Aorta (tissue), 5 donors: ENCODE measurements around the gene CAV1. TPM values are rescaled to one million over a fixed set of nuclear protein-coding genes. Genes with fewer than 3 reads are reported as not detected.

ENCODE experiments used
- ATAC-seq: fragments of 200-7000 bp; cut with Tn5 transposase; one replicate; pipeline ENCODE4 v1.9.1; 2022; ENCODE audit warnings: moderate library complexity; ENCODE audit not compliant: low FRiP score
- DNase-seq, 2 donors: peaks; one replicate each; pipeline ENCODE4 v3.0.0-alpha.2; 2020
- H3K27ac ChIP-seq, 2 donors: one replicate each; pipeline ENCODE4 v1.5.1; 2013; ENCODE audit warnings: low read length in 2 of 2, mild to moderate bottlenecking in 2 of 2, moderate library complexity in 2 of 2, control low read depth in 1 of 2, inconsistent platforms in 1 of 2, low read depth in 1 of 2
- H3K27me3 ChIP-seq, 2 donors: one replicate each; pipeline ENCODE4 v1.6.1; 2013; ENCODE audit warnings: control low read depth in 1 of 2, low read length in 1 of 2, mild to moderate bottlenecking in 1 of 2, moderate library complexity in 1 of 2; ENCODE audit not compliant: insufficient read depth in 2 of 2, control insufficient read depth in 1 of 2
- H3K36me3 ChIP-seq, 2 donors: one replicate each; pipeline ENCODE4 v1.6.1; 2013; ENCODE audit warnings: control low read depth in 1 of 2, low read length in 1 of 2, mild to moderate bottlenecking in 1 of 2; ENCODE audit not compliant: insufficient read depth in 2 of 2, control insufficient read depth in 1 of 2
- H3K4me1 ChIP-seq, 2 donors: one replicate each; pipeline ENCODE4 v1.6.1; 2013; ENCODE audit warnings: low read length in 2 of 2, control low read depth in 1 of 2, mild to moderate bottlenecking in 1 of 2, moderate library complexity in 1 of 2; ENCODE audit not compliant: insufficient read depth in 2 of 2, control insufficient read depth in 1 of 2
- H3K4me3 ChIP-seq, 2 donors: one replicate each; pipeline ENCODE4 v1.5.1; 2013; ENCODE audit warnings: low read length in 2 of 2, control low read depth in 1 of 2, mild to moderate bottlenecking in 1 of 2
- H3K9me3 ChIP-seq: one replicate; pipeline ENCODE4 v1.6.1; 2013; ENCODE audit warnings: mild to moderate bottlenecking, low read length; ENCODE audit not compliant: control insufficient read depth
- WGBS, 2 donors: extraction: QIAGEN DNeasy Blood & Tissue Kit; methylation state at CpG; one replicate each; pipeline ENCODE4 v1.1.7; 2013; 5-methylcytosine and 5-hydroxymethylcytosine counted together
- intact Hi-C, 2 donors: fragments of 100-400 bp; cut with DNase I; formaldehyde crosslinking; loops; one replicate each; pipeline versions ENCODE4 v1.14.2 to v1.15.0; 2022
- polyA plus RNA-seq, 2 donors: library from polyadenylated mRNA; stranded (reverse); fragments of 200-250 nt; gene quantifications; one replicate each; pipeline ENCODE4 v1.2.3, GENCODE V29; 2013
- total RNA-seq, 2 donors: library from RNA; stranded (reverse); fragmentation: NEBNext Ultra II Directional; extraction: Animal tissue kit (Norgen Biotek cat#: 25700); gene quantifications; one replicate each; pipeline ENCODE4 v1.2.1, GENCODE V29; 2021
- donor health status: healthy with polysubstance abuse.
- donor health status: Bipolar disorder and iron deficiency.
- donor health status: DM: no; HTN: no; CAD: no.
- donor health status: DM: no; HTN: no; CAD: no.
- donor health status: DM: yes; HTN: yes; CAD: no.

The CAV1 gene
- total and polyA plus RNA-seq, 4 donors: 133 to 230 (median 229) TPM

DNA sequence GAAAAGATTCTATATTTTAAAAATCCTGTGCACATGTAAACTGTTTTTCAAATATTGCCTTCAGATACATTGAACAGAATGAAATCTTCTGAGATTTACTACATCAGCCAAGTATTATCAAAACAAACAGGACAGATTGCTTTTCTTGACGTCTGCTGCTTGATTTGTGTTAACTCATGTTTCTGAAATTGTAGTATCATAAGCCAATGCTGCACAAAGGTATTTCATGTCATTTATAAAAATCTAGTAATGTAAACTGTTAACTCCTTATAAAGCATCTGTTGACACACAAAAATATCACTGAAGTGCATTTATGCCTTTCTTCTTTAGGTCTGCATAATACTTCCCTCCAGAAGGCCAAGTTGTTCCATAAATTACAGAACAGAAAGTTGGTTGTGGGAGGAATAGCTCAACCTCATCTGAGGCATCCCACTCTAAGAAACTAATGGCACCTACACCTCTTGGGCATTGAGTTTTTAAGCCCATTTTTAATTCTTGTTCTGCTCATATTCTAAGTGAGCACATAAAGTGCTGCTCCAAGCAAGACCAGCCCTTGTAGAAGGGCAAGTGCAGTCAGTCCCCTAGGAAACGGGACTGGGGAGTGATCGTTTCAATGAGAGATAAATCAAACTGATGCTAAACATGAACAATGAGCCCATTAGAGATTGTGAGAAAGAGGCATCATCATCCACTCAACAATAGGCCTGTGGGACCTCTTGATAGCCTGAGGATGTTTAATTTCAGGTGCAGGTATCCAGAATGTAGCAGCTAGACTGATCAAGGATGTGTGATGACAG, 28.5 kb downstream of the CAV1 start:
- 54 to 58% methylated on average over 3 of the region's 3 CpGs for WGBS, 2 donors
- no peak for ATAC-seq
- peaks cover 0 to 2% of the 10 kb centered on the region in 2 donors for H3K36me3 ChIP-seq
- no peak overlapping the region for H3K4me3 ChIP-seq
- H3K4me1 ChIP-seq: peaks cover 7 to 15% of the 10 kb centered on the region in 2 donors
- H3K27ac ChIP-seq: peak overlapping the region in 1 of 2 donors; percentile 79
- intact Hi-C loops: no loop called here
- no peak for DNase-seq
- H3K27me3 ChIP-seq: no peaks in the 10 kb centered on the region
- no peaks in the 10 kb centered on the region for H3K9me3 ChIP-seq

DNA sequence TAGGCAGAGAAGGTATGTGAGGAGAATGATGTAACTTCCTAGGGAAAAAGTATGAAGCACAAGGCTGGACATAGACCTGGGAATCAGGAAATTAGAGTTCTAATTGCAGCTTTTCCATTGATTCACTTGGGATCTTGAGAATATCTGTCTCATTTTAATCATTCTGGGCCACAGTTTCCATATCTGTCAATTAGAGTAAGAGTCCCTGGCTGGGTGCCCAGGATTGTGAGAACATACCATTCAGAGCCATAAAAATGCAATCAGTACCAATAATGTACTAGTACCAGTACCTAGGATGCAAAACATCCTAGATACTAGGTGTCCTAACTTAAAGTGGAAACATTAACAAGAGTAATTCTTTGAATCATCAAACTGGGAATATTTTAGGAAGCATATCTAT, 29.6 kb downstream of the CAV1 start:
- Histone ChIP-seq H3K4me3 (no peak overlapping the region), H3K4me1 (peaks cover 7 to 15% of the 10 kb centered on the region in 2 donors), H3K27me3 (no peaks in the 10 kb centered on the region), H3K36me3 (peaks cover 4 to 6% of the 10 kb centered on the region in 2 donors), H3K27ac (peak overlapping the region in 1 of 2 donors; percentile 57), H3K9me3 (no peaks in the 10 kb centered on the region)
- DNase-seq (no peak), ATAC-seq (no peak)
- intact Hi-C loops: no loop called here

DNA sequence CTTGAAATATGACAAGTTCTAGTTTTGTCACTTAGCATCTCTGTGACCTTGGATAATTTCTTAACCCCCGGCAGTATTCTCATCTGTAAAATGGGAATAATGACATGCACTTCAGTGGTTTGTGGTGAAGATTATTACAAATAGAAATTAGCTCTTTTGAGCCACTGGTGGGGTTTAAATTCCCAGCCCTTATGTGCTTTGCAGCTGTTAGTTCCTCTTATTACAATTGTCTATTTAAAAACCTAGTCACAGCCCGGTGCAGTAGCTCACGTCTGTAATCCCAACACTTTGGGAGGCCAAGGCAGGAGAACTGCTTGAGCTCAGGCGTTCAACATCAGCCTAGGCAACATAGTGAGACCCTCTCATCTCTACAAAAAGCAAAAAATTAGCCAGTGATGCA, 30.1 kb downstream of the CAV1 start:
- no peak for ATAC-seq
- intact Hi-C loops: no loop called here
- Histone ChIP-seq H3K27ac (peak overlapping the region; percentile 57 to 91), H3K9me3 (no peaks in the 10 kb centered on the region), H3K4me1 (peaks cover 7 to 15% of the 10 kb centered on the region in 2 donors), H3K36me3 (peaks cover 4 to 6% of the 10 kb centered on the region in 2 donors), H3K4me3 (no peak overlapping the region), H3K27me3 (no peaks in the 10 kb centered on the region)
- WGBS, 2 donors: 62 to 67% methylated on average over 4 of the region's 4 CpGs
- no peak for DNase-seq

DNA sequence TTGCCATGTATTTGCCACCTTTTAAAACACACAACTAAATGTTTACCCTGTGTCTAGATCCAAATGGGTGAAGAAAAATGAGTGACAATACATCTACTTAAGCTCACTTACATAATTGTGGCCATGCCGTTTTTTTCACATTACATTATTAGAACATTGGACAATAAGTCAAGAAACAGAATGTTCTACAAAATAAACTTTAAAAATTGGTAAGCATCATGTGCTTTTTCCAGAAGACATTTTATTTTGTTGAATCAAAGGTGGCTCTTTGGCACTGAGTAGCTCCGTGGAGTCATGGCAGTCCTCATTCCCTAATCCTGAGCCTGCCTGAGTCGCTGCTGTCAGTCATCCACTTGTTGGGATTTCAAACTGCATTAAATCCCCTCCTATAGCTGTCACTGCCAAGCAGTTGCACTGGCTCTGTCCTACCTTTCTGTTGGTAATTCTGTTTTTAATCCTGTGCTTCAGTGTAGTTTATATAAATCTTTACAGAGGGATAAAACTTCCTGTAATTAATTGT, 32.3 kb downstream of the CAV1 start:
- Histone ChIP-seq H3K9me3 (no peaks in the 10 kb centered on the region), H3K27me3 (no peaks in the 10 kb centered on the region), H3K4me1 (peaks cover 7 to 15% of the 10 kb centered on the region in 2 donors), H3K27ac (peak overlapping the region; percentile 36 to 71), H3K36me3 (peaks cover 2 to 6% of the 10 kb centered on the region in 2 donors), H3K4me3 (no peak overlapping the region)
- DNase-seq (no peak), ATAC-seq (no peak)
- intact Hi-C loops: no loop called here
- WGBS, 2 donors: 36 to 55% methylated on average over 3 of the region's 3 CpGs

DNA sequence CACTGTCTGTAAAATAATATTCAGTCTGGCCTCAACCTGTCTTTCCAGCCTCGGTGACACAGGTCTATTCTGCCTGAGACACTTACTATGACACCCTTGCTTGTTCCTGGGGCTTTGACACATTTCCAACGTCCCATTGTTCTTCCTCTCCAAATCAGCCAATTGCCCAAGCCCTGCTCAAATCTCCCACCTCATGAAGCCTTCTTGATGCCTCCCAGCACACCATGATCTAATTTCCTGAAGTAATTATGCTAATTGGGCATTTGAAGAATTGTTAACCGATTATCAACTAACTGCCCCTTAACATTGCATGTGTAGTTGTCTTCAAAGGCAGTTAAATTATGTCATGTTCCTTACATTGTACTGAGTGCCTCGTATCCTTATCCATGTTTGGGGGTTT, 33.1 kb downstream of the CAV1 start:
- no peaks in the 10 kb centered on the region for H3K27me3 ChIP-seq
- H3K4me3 ChIP-seq: no peak overlapping the region
- intact Hi-C loops: no loop called here
- WGBS, 2 donors: 86 to 91% methylated on average over 4 of the region's 4 CpGs
- H3K27ac ChIP-seq: peak overlapping the region; percentile 36 to 97
- peaks cover 2 to 6% of the 10 kb centered on the region in 2 donors for H3K36me3 ChIP-seq
- no peak for DNase-seq
- H3K4me1 ChIP-seq: peaks cover 5 to 15% of the 10 kb centered on the region in 2 donors
- no peak for ATAC-seq
- H3K9me3 ChIP-seq: no peaks in the 10 kb centered on the region

DNA sequence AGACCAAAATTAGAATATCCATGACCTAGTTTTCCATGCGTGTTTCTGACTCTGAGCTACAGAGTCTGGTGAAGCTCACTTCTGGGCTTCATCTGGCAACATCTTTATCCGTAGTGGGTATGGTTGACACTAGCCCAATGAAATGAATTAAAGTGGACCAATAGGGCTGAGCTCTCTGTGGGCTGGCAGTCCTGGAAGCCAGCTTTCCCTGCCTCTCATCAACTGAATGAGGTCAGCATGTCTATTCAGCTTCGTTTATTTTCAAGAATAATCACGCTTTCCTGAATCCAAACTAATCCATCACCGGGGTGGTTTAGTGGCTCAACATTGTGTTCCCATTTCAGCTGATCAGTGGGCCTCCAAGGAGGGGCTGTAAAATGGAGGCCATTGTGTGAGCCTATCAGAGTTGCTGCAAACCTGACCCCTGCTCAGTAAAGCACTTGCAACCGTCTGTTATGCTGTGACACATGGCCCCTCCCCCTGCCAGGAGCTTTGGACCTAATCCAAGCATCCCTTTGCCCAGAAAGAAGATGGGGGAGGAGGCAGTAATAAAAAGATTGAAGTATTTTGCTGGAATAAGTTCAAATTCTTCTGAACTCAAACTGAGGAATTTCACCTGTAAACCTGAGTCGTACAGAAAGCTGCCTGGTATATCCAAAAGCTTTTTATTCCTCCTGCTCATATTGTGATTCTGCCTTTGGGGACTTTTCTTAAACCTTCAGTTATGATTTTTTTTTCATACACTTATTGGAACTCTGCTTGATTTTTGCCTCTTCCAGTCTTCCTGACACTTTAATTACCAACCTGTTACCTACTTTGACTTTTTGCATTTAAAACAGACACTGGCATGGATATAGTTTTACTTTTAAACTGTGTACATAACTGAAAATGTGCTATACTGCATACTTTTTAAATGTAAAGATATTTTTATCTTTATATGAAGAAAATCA, 35.5 kb downstream of the CAV1 start:
- peak in 1 of 2 donors; percentile 79 for DNase-seq
- ATAC-seq: peak; percentile 31

DNA sequence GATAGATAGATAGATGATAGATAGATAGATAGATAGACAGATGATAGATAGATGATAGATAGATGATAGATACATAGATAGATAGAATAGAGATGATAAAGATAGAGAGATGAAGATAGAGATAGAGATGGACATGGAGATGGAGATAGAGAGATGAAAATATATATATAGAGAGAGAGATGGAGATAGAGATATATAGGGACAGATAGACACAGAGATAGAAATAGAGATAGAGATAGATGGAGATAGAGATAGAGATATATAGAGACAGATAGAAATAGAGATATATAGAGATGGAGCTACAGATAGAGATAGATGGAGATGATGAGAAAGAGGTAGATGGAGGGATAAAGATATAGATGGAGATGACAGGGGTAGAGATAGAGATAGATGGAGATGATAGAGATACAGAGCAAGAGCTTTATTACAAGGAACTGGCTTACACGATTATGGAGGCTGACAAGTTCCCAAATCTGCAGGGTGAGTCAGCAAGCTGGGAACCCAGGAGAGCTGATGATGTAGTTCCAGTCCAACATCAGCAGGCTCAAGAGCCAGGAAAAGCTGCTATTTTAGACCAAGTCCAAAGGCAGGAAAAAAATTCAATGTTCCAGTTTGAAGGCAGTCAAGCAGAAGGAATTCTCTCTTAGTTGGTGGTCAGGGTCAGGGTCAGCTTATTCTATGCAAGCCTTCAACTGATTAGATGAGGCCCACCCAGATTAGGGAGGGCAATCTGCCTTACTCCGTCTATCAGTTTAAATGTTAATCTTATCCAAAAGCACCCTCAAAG, 37.1 kb downstream of the CAV1 start:
- intact Hi-C loops: no loop called here
- Histone ChIP-seq H3K9me3 (no peaks in the 10 kb centered on the region), H3K4me1 (peaks cover 2 to 6% of the 10 kb centered on the region in 2 donors), H3K27ac (peak overlapping the region in 1 of 2 donors; percentile 83), H3K27me3 (no peaks in the 10 kb centered on the region), H3K4me3 (no peak overlapping the region), H3K36me3 (peaks cover 2 to 6% of the 10 kb centered on the region in 2 donors)
- ATAC-seq (peak; percentile 91), DNase-seq (peak; percentile 71 to 75)
- WGBS, 2 donors: 3 to 9% methylated on average over 2 of the region's 2 CpGs

More for the DNA sequence above, 35.5 kb downstream of the CAV1 start:
- Histone ChIP-seq H3K36me3 (peaks cover 2 to 6% of the 10 kb centered on the region in 2 donors), H3K4me1 (peaks cover 2 to 7% of the 10 kb centered on the region in 2 donors), H3K27me3 (no peaks in the 10 kb centered on the region), H3K27ac (peak overlapping the region; percentile 39 to 89), H3K9me3 (no peaks in the 10 kb centered on the region), H3K4me3 (no peak overlapping the region)
- WGBS, 2 donors: 6 to 9% methylated on average over 7 of the region's 7 CpGs
- intact Hi-C loops: no loop called here
